Skeletal muscle cell (primary cell): ENCODE measurements around the gene VPS51.
"Not testable (repeated sequence)": the region's sequence is repeated elsewhere in the genome, so short reads cannot be mapped to it uniquely, and the experiment has no call there.

Source experiments
- DNase-seq: peaks from one replicate; pipeline ENCODE4 v3.0.0-alpha.2; 2010; ENCODE audit warnings: low read depth
- H3K4me3 ChIP-seq: 2 replicates; pipeline ENCODE4 v1.5.1; 2011; ENCODE audit warnings: low read depth, mild to moderate bottlenecking, control low read depth, low read length, moderate library complexity

VPS51 gene

GRCh38 chr11:65116370-65117205 is 20.6 kb downstream of the VPS51 start:
- no peak for DNase-seq
- H3K4me3 ChIP-seq: peak overlapping the region; percentile 79

DNA sequence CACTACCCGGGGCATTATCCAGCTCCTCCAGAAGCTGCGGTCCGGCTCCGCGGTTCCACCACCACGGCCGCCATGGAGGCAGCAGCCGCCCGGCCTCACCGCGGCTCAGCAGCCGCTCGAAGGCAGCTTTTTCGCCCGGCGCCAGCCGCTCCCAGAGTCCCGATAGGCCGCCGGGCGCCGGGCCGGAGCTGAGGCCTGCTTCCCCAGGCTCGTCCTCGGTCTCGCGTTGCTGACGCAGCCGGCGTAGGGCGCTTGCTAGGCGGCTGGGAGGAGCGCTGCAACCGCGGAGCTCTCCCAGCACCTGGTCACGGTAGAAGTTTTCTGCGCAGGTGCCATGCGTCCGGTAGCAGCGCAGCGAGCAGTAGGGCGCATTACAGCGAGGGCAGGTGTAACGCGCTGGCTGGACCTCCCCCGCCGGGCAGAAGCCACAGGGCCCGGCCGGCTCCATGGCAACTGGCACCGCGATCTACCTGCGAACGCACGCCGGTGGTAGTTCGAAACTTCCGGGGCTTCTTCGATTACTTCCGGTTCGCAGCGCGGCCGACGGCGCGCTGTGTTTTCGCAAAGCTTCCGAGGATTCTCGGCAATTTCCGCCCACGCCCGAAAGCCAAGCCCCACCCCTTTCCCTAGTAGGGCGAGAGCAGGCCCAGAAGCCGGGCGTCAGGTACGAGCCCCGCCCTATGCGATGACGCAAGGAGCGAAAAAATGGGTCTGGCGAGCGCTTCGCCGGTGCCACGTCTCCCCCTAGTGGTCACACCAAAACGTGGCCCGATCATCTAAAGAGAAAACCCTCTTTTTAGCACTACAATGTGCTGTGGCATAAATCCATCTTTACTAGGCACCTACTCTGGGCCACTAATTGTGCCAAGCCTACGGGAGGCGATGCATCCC is 21.4 kb downstream of the VPS51 start, which contains the start of gene ZNHIT2:
TSS of gene ZNHIT2 (minus strand) at position 496 of the 891 bp plus-strand sequence. CDS start at position 448, 48 bp downstream.
- peak within 1 kb of the TSS; percentile 79 for H3K4me3 ChIP-seq
- peak; percentile 92 for DNase-seq

DNA sequence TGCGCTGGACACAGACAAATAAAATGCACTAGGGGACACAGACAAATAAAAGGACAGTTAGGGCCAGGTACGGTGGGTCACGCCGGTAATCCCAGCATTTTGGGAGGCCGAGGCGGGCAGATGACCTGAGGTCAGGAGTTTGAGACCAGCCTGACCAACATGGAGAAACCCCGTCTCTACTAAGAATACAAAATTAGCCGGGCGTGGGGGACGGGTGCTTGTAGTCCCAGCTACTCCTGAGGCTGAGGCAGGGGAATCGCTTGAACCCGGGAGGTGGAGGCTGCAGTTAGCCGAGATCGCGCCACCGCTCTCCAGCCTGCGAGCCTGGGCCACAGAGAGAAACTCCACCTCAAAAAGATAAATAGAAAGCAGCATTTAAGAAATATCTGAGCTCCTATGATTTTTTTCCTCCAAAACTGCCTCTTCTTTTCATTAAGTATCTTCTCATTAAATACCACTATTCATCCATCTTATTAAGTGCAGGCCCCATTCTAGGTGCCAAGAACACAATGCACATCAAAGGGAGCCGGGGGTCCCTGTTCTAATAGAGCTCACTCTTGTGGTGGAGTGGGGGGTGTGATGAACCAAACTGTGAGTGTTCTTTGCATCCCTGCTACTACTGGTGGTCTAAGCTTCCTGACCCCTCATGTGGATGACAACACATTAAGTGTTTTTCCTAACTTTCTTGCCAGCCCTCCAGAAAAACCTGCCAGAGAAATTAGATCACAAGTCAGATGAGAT is 22.3 kb downstream of the VPS51 start:
- DNase-seq: no peak
- no peak overlapping the region for H3K4me3 ChIP-seq

DNA sequence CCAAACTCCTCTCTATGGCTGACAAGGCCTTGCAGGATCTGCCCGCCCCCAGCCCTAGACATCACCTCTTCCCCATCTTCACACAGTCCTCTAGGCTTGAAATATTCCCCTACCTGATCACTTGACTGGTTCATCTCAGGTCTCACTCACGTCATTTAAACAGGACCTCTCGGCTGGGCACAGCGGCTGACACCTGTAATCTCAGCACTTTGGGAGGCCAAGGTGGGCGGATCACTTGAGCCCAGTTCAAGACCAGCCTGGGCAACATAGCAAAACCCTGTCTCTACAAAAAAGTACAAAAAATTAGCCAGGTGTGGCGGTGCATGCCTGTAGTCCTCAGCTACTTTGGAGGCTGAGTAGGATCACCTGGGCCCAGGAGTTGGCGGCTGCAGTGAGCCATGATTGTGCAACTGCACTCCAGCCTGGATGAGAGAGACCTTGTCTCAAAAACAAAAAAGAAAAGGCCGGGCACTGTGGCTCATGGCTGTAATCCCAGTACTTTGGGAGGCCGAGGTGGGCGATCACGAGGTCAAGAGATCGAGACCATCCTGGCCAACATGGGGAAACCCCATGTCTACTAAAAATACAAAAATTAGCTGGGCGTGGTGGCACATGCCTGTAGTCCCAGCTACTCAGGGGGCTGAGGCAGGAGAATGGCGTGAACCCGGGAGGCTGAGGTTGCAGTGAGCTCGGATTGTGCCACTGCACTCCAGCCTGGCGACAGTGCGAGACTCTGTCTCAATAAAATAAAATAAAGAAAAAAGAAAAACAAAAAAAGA is 23.1 kb downstream of the VPS51 start:
- not testable (repeated sequence) for DNase-seq, H3K4me3 ChIP-seq

GRCh38 chr11:65119670-65119995 is 23.6 kb downstream of the VPS51 start:
- no peak for DNase-seq
- H3K4me3 ChIP-seq: no peak overlapping the region

- DNase-seq: no peak
- peak overlapping the region; percentile 96 for H3K4me3 ChIP-seq
Measured at GRCh38 chr11:65120831-65121230, 24.8 kb downstream of the VPS51 start.

GRCh38 chr11:65121447-65121864 is 25.4 kb downstream of the VPS51 start:
- peak overlapping the region; percentile 96 for H3K4me3 ChIP-seq
- no peak for DNase-seq

DNA sequence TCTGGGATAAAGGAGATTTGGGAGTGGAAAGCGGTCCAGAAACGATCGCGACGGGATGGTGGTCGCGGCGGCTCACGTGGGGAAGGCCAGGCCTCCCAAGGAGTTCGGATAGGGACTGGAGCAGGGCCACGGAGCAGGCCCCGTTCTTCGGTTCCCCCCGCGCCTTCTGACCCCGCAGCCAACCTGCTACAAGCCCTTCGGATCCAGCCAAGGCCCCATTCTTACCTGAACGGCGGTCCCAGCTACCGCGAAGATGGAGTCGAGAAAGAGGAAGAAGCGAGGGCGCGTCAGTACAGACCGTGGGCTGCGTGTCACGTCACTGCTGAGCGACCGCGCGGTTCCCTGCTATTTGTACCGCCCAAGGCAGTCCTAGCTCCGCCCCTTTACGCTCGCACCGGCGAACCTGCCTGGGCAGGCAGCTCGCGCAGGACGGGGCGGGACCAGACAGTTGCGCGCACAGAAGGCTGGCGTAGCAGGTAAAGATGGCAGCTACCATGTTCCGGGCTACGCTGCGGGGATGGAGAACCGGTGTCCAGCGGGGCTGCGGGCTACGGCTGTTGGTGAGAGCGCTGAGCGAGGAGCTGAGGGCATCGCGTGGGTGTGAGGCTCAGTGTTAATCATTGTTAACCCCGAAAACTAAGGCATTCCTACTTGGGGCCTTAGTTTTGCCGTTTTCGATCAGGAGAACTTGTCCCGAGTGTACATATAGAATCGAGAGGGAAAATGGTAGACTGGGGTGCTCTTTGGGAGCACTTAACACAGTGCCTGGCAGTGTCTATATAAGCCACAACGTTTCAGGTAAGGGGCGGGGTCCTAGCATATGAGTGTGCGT is 26.1 kb downstream of the VPS51 start, which contains the start of the genes FAU and MRPL49:
TSS of gene FAU (minus strand) at position 270 of the 832 bp plus-strand sequence. CDS start 321 bp downstream, outside the sequence.
TSS of gene MRPL49 (plus strand) at position 457 of the 832 bp plus-strand sequence. CDS start at position 483, 26 bp downstream.
- DNase-seq: peak; percentile 88
- H3K4me3 ChIP-seq: peak within 1 kb of the TSS; percentile 96

GRCh38 chr11:65124480-65125196 is 28.6 kb downstream of the VPS51 start:
- no peak overlapping the region for H3K4me3 ChIP-seq
- DNase-seq: no peak

- no peak overlapping the region for H3K4me3 ChIP-seq
- no peak for DNase-seq
Measured at GRCh38 chr11:65125197-65126056, 29.4 kb downstream of the VPS51 start.

- DNase-seq: no peak
- H3K4me3 ChIP-seq: no peak overlapping the region
Measured at GRCh38 chr11:65126624-65127274, 30.7 kb downstream of the VPS51 start.

GRCh38 chr11:65127473-65128181 is 31.6 kb downstream of the VPS51 start:
- DNase-seq: no peak

DNA sequence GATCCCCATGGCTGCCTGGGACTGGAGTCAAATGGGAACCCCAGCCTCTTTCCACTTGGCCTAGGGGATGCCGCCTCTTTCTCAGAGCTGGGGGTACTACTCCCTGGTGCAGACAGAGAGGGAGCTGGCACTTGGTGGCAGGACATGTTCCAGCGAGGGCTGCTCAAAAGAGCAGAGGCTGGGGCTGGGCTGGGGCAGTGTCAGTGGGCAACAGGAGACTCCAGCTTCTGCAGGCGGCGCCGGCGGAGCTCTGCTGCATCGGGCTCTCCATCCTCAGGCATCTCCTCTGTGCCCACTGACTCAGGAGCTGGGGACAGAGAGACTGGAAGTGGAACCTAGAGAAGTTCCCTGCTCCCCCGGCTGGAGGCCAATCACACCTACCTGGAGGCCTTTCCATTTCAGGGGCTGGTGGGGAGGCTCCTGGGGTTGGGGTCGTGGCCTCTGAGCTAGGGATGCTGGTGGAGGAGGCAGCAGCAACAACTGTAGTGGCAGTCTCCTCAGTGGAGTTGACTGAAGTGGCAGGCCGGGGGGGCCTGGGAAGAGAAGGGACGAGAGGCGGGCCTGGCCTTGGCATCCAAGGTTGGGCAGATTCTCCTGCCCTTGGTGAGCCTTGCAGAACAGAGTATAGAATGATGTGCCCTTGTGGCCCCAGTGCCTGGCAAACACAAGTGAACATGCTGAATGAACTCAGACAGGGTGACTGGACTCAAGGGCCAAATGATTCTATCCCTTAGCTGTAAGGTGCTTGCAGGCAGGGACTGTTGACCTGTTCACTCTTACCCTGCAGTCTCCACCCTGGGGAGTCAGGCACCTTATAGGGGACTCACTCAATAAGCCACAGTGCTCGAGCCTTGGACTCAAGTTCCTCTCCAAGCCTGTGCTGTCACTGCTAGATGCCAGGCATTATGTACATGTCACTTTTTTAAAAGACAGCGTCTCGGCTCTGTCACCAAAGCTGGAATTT is 32.5 kb downstream of the VPS51 start:
- no peak for DNase-seq
- no peak overlapping the region for H3K4me3 ChIP-seq

More at GRCh38 chr11:65127473-65128181, 31.6 kb downstream of the VPS51 start:
- H3K4me3 ChIP-seq: no peak overlapping the region
